Progenitor cell of endocrine pancreas (in vitro differentiated cells): ENCODE results near the gene C20orf204. TPM values are rescaled to one million over a fixed set of nuclear protein-coding genes. Genes with fewer than 3 reads are reported as not detected.

Source experiments
- DNase-seq: peaks from one replicate; pipeline ENCODE4 v3.0.0; 2021; ENCODE audit warnings: low spot score; ENCODE audit not compliant: unreplicated experiment
- H3K27ac Mint-ChIP-seq: 2 replicates; pipeline ENCODE4 v1.8.0; 2021; ENCODE audit warnings: mild to moderate bottlenecking, moderate library complexity, mixed read lengths
- H3K27me3 Mint-ChIP-seq: 2 replicates; pipeline ENCODE4 v1.8.0; 2021; ENCODE audit warnings: mixed read lengths
- H3K36me3 Mint-ChIP-seq: 2 replicates; pipeline ENCODE4 v1.8.0; 2022; ENCODE audit warnings: mixed read lengths; ENCODE audit not compliant: insufficient read depth
- H3K4me1 Mint-ChIP-seq: 2 replicates; pipeline ENCODE4 v1.8.0; 2021; ENCODE audit warnings: low read depth, mixed read lengths
- H3K4me3 Mint-ChIP-seq: 2 replicates; pipeline ENCODE4 v1.8.0; 2021; ENCODE audit warnings: low read depth, mild to moderate bottlenecking, moderate library complexity, mixed read lengths
- H3K9me3 Mint-ChIP-seq: 2 replicates; pipeline ENCODE4 v1.8.0; 2021; ENCODE audit warnings: low read depth, mixed read lengths
- CTCF ChIP-seq: fragments of 200-600 bp; sonication (generic); IDR thresholded peaks from one replicate; pipeline ENCODE4 v1.5.0; 2021; ENCODE audit warnings: antibody characterized with exemption, mild to moderate bottlenecking; ENCODE audit not compliant: unreplicated experiment
- total RNA-seq: library from RNA; stranded (reverse); gene quantifications from 2 replicates; pipeline ENCODE4 v1.2.1, GENCODE V29; 2021

C20orf204 gene
- total RNA-seq, 1 donor from 2014 or later, result 3.3 TPM

GRCh38 chr20:64082126-64082731, 46.2 kb downstream of the C20orf204 start:
- Mint-ChIP-seq H3K36me3 (no peaks in the 10 kb centered on the region), H3K27ac (no peak overlapping the region), H3K9me3 (no peaks in the 10 kb centered on the region), H3K4me3 (peak overlapping the region; percentile 52), H3K27me3 (peaks cover 51% of the 10 kb centered on the region), H3K4me1 (peaks cover 8% of the 10 kb centered on the region)
- DNase-seq, result no peak
- TF ChIP-seq CTCF, result no peak

GRCh38 chr20:64082820-64083377, 46.9 kb downstream of the C20orf204 start:
- TF ChIP-seq CTCF, result no peak
- peak overlapping the region; percentile 35 for H3K4me3 Mint-ChIP-seq
- no peaks in the 10 kb centered on the region for H3K36me3 Mint-ChIP-seq

GRCh38 chr20:64083378-64083803, 47.4 kb downstream of the C20orf204 start:
- peak; percentile 68 for TF ChIP-seq CTCF
- Mint-ChIP-seq H3K27me3 (peaks cover 58% of the 10 kb centered on the region), H3K36me3 (no peaks in the 10 kb centered on the region), H3K4me3 (peak overlapping the region; percentile 35), H3K27ac (no peak overlapping the region), H3K4me1 (peaks cover 8% of the 10 kb centered on the region), H3K9me3 (no peaks in the 10 kb centered on the region)
- peak; percentile 75 for DNase-seq

More at GRCh38 chr20:64082820-64083377, 46.9 kb downstream of the C20orf204 start:
- Mint-ChIP-seq H3K27me3 (peaks cover 54% of the 10 kb centered on the region), H3K9me3 (no peaks in the 10 kb centered on the region), H3K4me1 (peaks cover 8% of the 10 kb centered on the region), H3K27ac (no peak overlapping the region)
- DNase-seq, result no peak

GRCh38 chr20:64083804-64084684, 48.1 kb downstream of the C20orf204 start, which contains the start of gene LKAAEAR1:
LKAAEAR1 (minus strand) TSS chr20:64084398; CDS start chr20:64084219, 179 bp downstream.
- no peak within 1 kb of the TSS for H3K27ac Mint-ChIP-seq
- H3K36me3 Mint-ChIP-seq, result no peaks in the 10 kb centered on the region

More at GRCh38 chr20:64083804-64084684, 48.1 kb downstream of the C20orf204 start, which contains the start of gene LKAAEAR1:
- Mint-ChIP-seq H3K27me3 (peaks cover 64% of the 10 kb centered on the region), H3K4me1 (peaks cover 7% of the 10 kb centered on the region), H3K9me3 (no peaks in the 10 kb centered on the region), H3K4me3 (peak within 1 kb of the TSS; percentile 74)
- no peak for DNase-seq
- TF ChIP-seq CTCF, result no peak
